A549 (cell line): ENCODE measurements around the gene ENOX2. TPM values are rescaled to one million over a fixed set of nuclear protein-coding genes. Genes with fewer than 3 reads are reported as not detected.

Source experiments
- ATAC-seq, 2 experiments: fragments of 200-7000 bp in 1 of 2; fragments of >200 bp in 1 of 2; cut with Nextera tagmentation in 1 of 2; cut with Tn5 transposase in 1 of 2; 3 replicates each; pipeline versions ENCODE4 v1.8.0 to v1.9.1; 2018 to 2020; ENCODE audit warnings: mild to moderate bottlenecking in 1 of 2, moderate library complexity in 1 of 2
- CTCF ChIA-PET: fragments of 300-600 bp; sonication (Branson Sonifier 250); formaldehyde crosslinking; extraction: SDS; loops from one replicate; lab custom pipeline; 2021; ENCODE audit warnings: antibody characterized with exemption, inconsistent platforms; lab: Yijun Ruan, JAX
- POLR2A ChIA-PET: fragments of 350-600 bp; formaldehyde crosslinking; extraction: SDS; loops from one replicate; lab custom pipeline; 2021; ENCODE audit warnings: antibody characterized with exemption, inconsistent platforms; lab: Yijun Ruan, JAX
- DNase-seq, 2 experiments: peaks; one replicate each; pipeline versions ENCODE4 v3.0.0 to v3.0.0-alpha.2; 2011 to 2016; ENCODE audit warnings: low read depth in 1 of 2, low spot score in 1 of 2
- FAIRE-seq: peaks from 2 replicates; lab custom pipeline; 2011; peaks lifted over from hg19 to GRCh38; lab: Jason Lieb, UNC
- H3K27ac ChIP-seq, 2 experiments: fragments of >200 bp; sonication (Bioruptor Twin); formaldehyde crosslinking; 3 replicates each; pipeline ENCODE4 v1.5.1; 2016 to 2017
- H3K4me1 ChIP-seq: fragments of >200 bp; sonication (Bioruptor Twin); formaldehyde crosslinking; 3 replicates; pipeline ENCODE4 v1.6.1; 2016
- H3K4me2 ChIP-seq: fragments of >200 bp; sonication (Bioruptor Twin); formaldehyde crosslinking; 3 replicates; pipeline ENCODE4 v1.6.1; 2016
- H3K4me3 ChIP-seq: fragments of >200 bp; sonication (Bioruptor Twin); formaldehyde crosslinking; 3 replicates; pipeline ENCODE4 v1.5.1; 2016
- H3K9me3 ChIP-seq: fragments of >200 bp; sonication (Bioruptor Twin); formaldehyde crosslinking; 3 replicates; pipeline ENCODE4 v1.6.1; 2016
- BHLHE40 ChIP-seq: IDR thresholded peaks from 2 replicates; pipeline ENCODE4 v1.6.1; 2012; ENCODE audit warnings: low read depth, low read length, inconsistent platforms
- CBX2 ChIP-seq: fragments of 200-600 bp; sonication (generic); IDR thresholded peaks from 2 replicates; pipeline ENCODE4 v1.6.1; 2016; ENCODE audit warnings: low read depth, mild to moderate bottlenecking, borderline replicate concordance
- CBX8 ChIP-seq: fragments of 200-600 bp; sonication (generic); IDR thresholded peaks from 2 replicates; pipeline ENCODE4 v1.6.1; 2016
- CHD2 ChIP-seq: fragments of 150-350 bp; IDR thresholded peaks from 2 replicates; pipeline ENCODE4 v1.6.1; 2014; ENCODE audit warnings: low read length; ENCODE audit not compliant: partially characterized antibody
- EHF ChIP-seq: fragments of 250-450 bp; sonication (Bioruptor Pico); IDR thresholded peaks from 2 replicates; pipeline ENCODE4 v1.5.0; 2020; ENCODE audit warnings: mild to moderate bottlenecking
- EHMT2 ChIP-seq: fragments of 200-600 bp; sonication (generic); IDR thresholded peaks from 2 replicates; pipeline ENCODE4 v1.6.1; 2016; ENCODE audit warnings: antibody characterized with exemption, low read depth, mild to moderate bottlenecking, moderate library complexity
- ESRRA ChIP-seq: fragments of 150-350 bp; IDR thresholded peaks from 2 replicates; pipeline ENCODE4 v1.6.1; 2014; ENCODE audit warnings: mild to moderate bottlenecking, low read length, borderline replicate concordance
- FOXS1 ChIP-seq: fragments of 250-450 bp; sonication (Bioruptor Pico); IDR thresholded peaks from 2 replicates; pipeline ENCODE4 v1.5.0; 2020; ENCODE audit warnings: mild to moderate bottlenecking, moderate library complexity
- GATA3 ChIP-seq: IDR thresholded peaks from 2 replicates; pipeline ENCODE4 v1.6.1; 2012; ENCODE audit warnings: borderline replicate concordance
- HDAC2 ChIP-seq: fragments of 200-600 bp; sonication (generic); IDR thresholded peaks from 2 replicates; pipeline ENCODE4 v1.6.1; 2016
- JUN ChIP-seq, 2 experiments: fragments of >200 bp; sonication (Bioruptor Twin); formaldehyde crosslinking; IDR thresholded peaks; 2 replicates in 1 of 2; 3 replicates in 1 of 2; pipeline ENCODE4 v1.6.1; 2016 to 2017
- JUNB ChIP-seq: fragments of >200 bp; sonication (Bioruptor Twin); formaldehyde crosslinking; IDR thresholded peaks from 2 replicates; pipeline ENCODE4 v1.6.1; 2016
- KDM1A ChIP-seq: fragments of 200-600 bp; sonication (generic); IDR thresholded peaks from 2 replicates; pipeline ENCODE4 v1.6.1; 2016; ENCODE audit warnings: low read depth, mild to moderate bottlenecking
- KDM5A ChIP-seq: fragments of 200-600 bp; sonication (generic); IDR thresholded peaks from 2 replicates; pipeline ENCODE4 v1.6.1; 2016; ENCODE audit warnings: antibody characterized with exemption, mild to moderate bottlenecking
- MAFK ChIP-seq: fragments of 450-650 bp; IDR thresholded peaks from 2 replicates; pipeline ENCODE4 v1.6.1; 2014; ENCODE audit not compliant: partially characterized antibody
- MAZ ChIP-seq: fragments of 150-350 bp; IDR thresholded peaks from 2 replicates; pipeline ENCODE4 v1.6.1; 2014; ENCODE audit warnings: antibody characterized with exemption, low read depth, low read length, borderline replicate concordance
- MYC ChIP-seq: IDR thresholded peaks from 2 replicates; pipeline ENCODE4 v1.6.1; 2012; ENCODE audit warnings: mild to moderate bottlenecking, inconsistent platforms, low read length, improper control_type of control experiment, borderline replicate concordance
- NFE2L2 ChIP-seq: fragments of 150-350 bp; conservative IDR thresholded peaks from 2 replicates; pipeline ENCODE4 v1.6.1; 2014; ENCODE audit warnings: low read length
- POLR2A ChIP-seq: IDR thresholded peaks from 2 replicates; pipeline ENCODE4 v1.6.1; 2012; ENCODE audit warnings: mild to moderate bottlenecking, low read length
- RAD21 ChIP-seq, 2 experiments: fragments of >200 bp in 1 of 2; sonication (Bioruptor Twin) in 1 of 2; formaldehyde crosslinking in 1 of 2; IDR thresholded peaks in 1 of 2; conservative IDR thresholded peaks in 1 of 2; 2 replicates in 1 of 2; 3 replicates in 1 of 2; pipeline ENCODE4 v1.6.1; 2012 to 2018; ENCODE audit warnings: inconsistent platforms in 1 of 2
- RFX5 ChIP-seq: fragments of 450-650 bp; IDR thresholded peaks from 2 replicates; pipeline ENCODE4 v1.7.1; 2014; ENCODE audit warnings: antibody characterized with exemption, mild to moderate bottlenecking, moderate library complexity
- SREBF2 ChIP-seq: fragments of 450-650 bp; IDR thresholded peaks from 2 replicates; pipeline ENCODE4 v1.6.1; 2014; ENCODE audit warnings: mild to moderate bottlenecking, moderate library complexity
- TP53 ChIP-seq: fragments of 250-450 bp; sonication (Bioruptor Pico); IDR thresholded peaks from 2 replicates; pipeline ENCODE4 v1.5.0; 2021; ENCODE audit warnings: mild to moderate bottlenecking, moderate library complexity
- ZC3H11A ChIP-seq: fragments of 450-650 bp; IDR thresholded peaks from 2 replicates; pipeline ENCODE4 v1.6.1; 2014; ENCODE audit warnings: antibody characterized with exemption, mild to moderate bottlenecking
- ZSCAN20 ChIP-seq: fragments of 250-450 bp; sonication (Bioruptor Pico); IDR thresholded peaks from 2 replicates; pipeline ENCODE4 v1.8.0; 2022; ENCODE audit warnings: mild to moderate bottlenecking, moderate library complexity
- WGBS: methylation state at CpG from one replicate; pipeline ENCODE4 v1.1.6; 2017; ENCODE audit errors: missing lambda C conversion rate; 5-methylcytosine and 5-hydroxymethylcytosine counted together
- polyA plus RNA-seq, 4 experiments: library from polyadenylated mRNA; depleted of rRNA in 3 of 4; stranded (reverse); fragments of >200 nt; fragmentation: RNase III in 1 of 4; extraction: RNeasy Plus Mini Kit Qiagen cat#74134 plus additional on column Dnase treatment in 1 of 4; gene quantifications; 2 replicates in 3 of 4; 3 replicates in 1 of 4; pipeline ENCODE4 v1.2.3, GENCODE V29; 2011 to 2017
- TF ChIP-seq, protein P1 (sequence below): fragments of >200 bp; sonication (Bioruptor Twin); formaldehyde crosslinking; IDR thresholded peaks from 3 replicates; pipeline ENCODE4 v1.6.1; 2016
- TF ChIP-seq, protein P2 (sequence below): fragments of 250-450 bp; sonication (Bioruptor Pico); IDR thresholded peaks from 2 replicates; pipeline ENCODE4 v1.5.0; 2020; ENCODE audit warnings: low read depth, mild to moderate bottlenecking, moderate library complexity
- TF ChIP-seq, protein P3 (sequence below): fragments of 450-650 bp; IDR thresholded peaks from 2 replicates; pipeline ENCODE4 v1.6.1; 2014; ENCODE audit warnings: antibody characterized with exemption
- TF ChIP-seq, protein P4 (sequence below): fragments of 250-450 bp; sonication (Bioruptor Pico); IDR thresholded peaks from 2 replicates; pipeline ENCODE4 v1.5.0; 2021; ENCODE audit warnings: mild to moderate bottlenecking, moderate library complexity, borderline replicate concordance
- TF ChIP-seq, protein P5 (sequence below): IDR thresholded peaks from 2 replicates; pipeline ENCODE4 v1.6.1; 2012

Gene ENOX2
- polyA plus RNA-seq, 2 of the 4 experiments (the other 2 are of a cell fraction), result 10.3 to 35.5 TPM

DNA sequence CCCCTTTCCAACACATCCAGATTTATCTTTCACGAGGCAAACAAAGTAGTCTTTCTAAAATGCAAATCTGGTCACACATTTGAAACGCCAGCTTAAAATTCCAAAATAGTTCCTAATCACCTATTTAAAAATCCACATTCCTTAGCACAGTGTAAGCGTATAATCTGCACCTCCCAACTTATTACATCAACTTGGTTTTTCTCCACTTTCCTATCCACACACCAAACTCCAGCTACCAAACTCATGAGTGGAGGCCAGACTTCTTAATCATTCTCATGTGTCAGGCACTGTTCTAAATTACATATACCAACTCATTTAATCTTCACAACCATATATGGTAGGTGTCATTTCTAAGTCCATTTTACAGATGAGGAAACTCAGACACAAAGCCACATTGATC, 33.8 kb downstream of the ENOX2 start:
- ChIA-PET CTCF (no interaction called here), POLR2A (no interaction called here)
- WGBS, result 81% methylated on average over 3 of the region's 3 CpGs
- TF ChIP-seq JUNB, result no peak
- no peak for TF ChIP-seq ZSCAN20 (CRISPR knock-in tag)
- TF ChIP-seq, protein P1, sequence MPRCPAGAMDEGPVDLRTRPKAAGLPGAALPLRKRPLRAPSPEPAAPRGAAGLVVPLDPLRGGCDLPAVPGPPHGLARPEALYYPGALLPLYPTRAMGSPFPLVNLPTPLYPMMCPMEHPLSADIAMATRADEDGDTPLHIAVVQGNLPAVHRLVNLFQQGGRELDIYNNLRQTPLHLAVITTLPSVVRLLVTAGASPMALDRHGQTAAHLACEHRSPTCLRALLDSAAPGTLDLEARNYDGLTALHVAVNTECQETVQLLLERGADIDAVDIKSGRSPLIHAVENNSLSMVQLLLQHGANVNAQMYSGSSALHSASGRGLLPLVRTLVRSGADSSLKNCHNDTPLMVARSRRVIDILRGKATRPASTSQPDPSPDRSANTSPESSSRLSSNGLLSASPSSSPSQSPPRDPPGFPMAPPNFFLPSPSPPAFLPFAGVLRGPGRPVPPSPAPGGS, result no peak
- no peak for TF ChIP-seq BHLHE40
- TF ChIP-seq, protein P2, sequence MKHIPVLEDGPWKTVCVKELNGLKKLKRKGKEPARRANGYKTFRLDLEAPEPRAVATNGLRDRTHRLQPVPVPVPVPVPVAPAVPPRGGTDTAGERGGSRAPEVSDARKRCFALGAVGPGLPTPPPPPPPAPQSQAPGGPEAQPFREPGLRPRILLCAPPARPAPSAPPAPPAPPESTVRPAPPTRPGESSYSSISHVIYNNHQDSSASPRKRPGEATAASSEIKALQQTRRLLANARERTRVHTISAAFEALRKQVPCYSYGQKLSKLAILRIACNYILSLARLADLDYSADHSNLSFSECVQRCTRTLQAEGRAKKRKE (CRISPR knock-in tag), result no peak
- TF ChIP-seq, protein P3, sequence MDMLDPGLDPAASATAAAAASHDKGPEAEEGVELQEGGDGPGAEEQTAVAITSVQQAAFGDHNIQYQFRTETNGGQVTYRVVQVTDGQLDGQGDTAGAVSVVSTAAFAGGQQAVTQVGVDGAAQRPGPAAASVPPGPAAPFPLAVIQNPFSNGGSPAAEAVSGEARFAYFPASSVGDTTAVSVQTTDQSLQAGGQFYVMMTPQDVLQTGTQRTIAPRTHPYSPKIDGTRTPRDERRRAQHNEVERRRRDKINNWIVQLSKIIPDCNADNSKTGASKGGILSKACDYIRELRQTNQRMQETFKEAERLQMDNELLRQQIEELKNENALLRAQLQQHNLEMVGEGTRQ, result no peak
- TF ChIP-seq TP53 (CRISPR knock-in tag), result no peak
- TF ChIP-seq MAZ, result no peak
- no peak for TF ChIP-seq POLR2A
- TF ChIP-seq KDM1A, result no peak
- TF ChIP-seq ZC3H11A, result no peak
- TF ChIP-seq MAFK, result no peak
- TF ChIP-seq HDAC2, result no peak
- no peak for TF ChIP-seq ESRRA
- no peak overlapping the region for H3K27ac ChIP-seq
- H3K4me1 ChIP-seq, result no peaks in the 10 kb centered on the region
- ATAC-seq (no peak), FAIRE-seq (no peak), DNase-seq (no peak)
- no peak overlapping the region for H3K4me3 ChIP-seq
- H3K9me3 ChIP-seq, result no peaks in the 10 kb centered on the region
- no peak overlapping the region for H3K4me2 ChIP-seq

DNA sequence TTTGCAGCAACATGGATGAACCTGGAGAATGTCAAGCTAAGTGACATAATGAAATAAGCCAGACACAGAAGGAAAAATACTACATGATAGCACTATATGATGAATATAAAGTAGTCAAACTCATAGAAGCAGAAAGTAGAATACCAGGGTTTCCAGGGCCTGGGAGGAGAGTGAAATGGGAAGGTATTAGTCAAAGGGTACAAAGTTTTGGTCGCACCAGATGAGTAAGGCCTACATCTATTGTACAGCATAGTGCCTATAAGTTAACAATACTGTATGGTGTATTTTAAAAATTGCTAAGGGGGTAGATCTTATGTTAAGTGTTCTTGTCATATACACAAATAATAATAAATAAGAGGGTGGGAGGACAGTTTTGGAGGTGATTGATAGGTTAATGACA, 41.5 kb downstream of the ENOX2 start:
- Histone ChIP-seq H3K9me3 (no peaks in the 10 kb centered on the region), H3K4me2 (no peak overlapping the region), H3K4me1 (no peaks in the 10 kb centered on the region), H3K27ac (no peak overlapping the region), H3K4me3 (no peak overlapping the region)
- FAIRE-seq (no peak), DNase-seq (no peak), ATAC-seq (no peak)
- WGBS, result 86% methylated on average over 1 of the region's 1 CpG
- TF ChIP-seq, protein P4, sequence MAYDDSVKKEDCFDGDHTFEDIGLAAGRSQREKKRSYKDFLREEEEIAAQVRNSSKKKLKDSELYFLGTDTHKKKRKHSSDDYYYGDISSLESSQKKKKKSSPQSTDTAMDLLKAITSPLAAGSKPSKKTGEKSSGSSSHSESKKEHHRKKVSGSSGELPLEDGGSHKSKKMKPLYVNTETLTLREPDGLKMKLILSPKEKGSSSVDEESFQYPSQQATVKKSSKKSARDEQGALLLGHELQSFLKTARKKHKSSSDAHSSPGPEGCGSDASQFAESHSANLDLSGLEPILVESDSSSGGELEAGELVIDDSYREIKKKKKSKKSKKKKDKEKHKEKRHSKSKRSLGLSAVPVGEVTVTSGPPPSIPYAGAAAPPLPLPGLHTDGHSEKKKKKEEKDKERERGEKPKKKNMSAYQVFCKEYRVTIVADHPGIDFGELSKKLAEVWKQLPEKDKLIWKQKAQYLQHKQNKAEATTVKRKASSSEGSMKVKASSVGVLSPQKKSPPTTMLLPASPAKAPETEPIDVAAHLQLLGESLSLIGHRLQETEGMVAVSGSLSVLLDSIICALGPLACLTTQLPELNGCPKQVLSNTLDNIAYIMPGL (CRISPR knock-in tag), result no peak
- TF ChIP-seq, protein P5, sequence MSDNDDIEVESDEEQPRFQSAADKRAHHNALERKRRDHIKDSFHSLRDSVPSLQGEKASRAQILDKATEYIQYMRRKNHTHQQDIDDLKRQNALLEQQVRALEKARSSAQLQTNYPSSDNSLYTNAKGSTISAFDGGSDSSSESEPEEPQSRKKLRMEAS, result no peak
- TF ChIP-seq CBX8 (no peak), SREBF2 (no peak), KDM5A (no peak), ZC3H11A (no peak), RFX5 (no peak), JUNB (no peak)
- TF ChIP-seq, protein P3, result no peak
- ChIA-PET CTCF (no interaction called here), POLR2A (no interaction called here)

DNA sequence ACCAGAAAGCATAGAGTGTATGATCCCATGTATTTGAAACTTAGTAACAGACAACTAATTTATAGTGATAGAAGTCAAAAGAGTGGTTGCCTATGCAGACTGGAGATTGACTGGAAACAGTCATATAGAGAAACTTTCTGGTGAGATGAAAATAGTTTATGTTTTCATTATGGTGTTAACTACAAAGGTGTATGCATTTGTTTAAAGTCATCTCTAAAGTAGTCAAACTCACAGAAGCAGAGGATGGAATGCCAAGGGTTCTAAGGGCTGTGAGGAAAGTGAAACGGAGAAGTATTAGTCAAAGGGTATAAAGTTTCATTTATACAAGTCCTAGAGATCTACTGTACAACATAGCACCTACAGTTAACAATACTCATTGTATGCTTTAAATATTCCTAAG, 45.8 kb downstream of the ENOX2 start:
- no peak for TF ChIP-seq BHLHE40
- TF ChIP-seq JUNB, result no peak
- TF ChIP-seq ZSCAN20 (CRISPR knock-in tag), result no peak
- TF ChIP-seq EHMT2, result no peak
- no peak for TF ChIP-seq CHD2
- TF ChIP-seq EHF, result no peak
- TF ChIP-seq JUN (IDR thresholded peaks at IDR 0.05), result no peak
- TF ChIP-seq GATA3, result no peak
- no peak for TF ChIP-seq ESRRA
- TF ChIP-seq MYC, result no peak
- TF ChIP-seq KDM1A, result no peak
- no peak for TF ChIP-seq FOXS1 (CRISPR knock-in tag)
- TF ChIP-seq KDM5A, result no peak
- TF ChIP-seq NFE2L2, result no peak
- no peak for TF ChIP-seq ZC3H11A
- TF ChIP-seq RAD21 (conservative IDR thresholded peaks at IDR 0.05 in 1 of 2, IDR thresholded peaks at IDR 0.05 in 1 of 2), result no peak
- TF ChIP-seq HDAC2, result no peak
- TF ChIP-seq CBX2, result no peak
- CTCF ChIA-PET, result no interaction called here
- POLR2A ChIA-PET, result no interaction called here
- Histone ChIP-seq H3K9me3 (no peaks in the 10 kb centered on the region), H3K27ac (no peak overlapping the region), H3K4me1 (no peaks in the 10 kb centered on the region), H3K4me3 (no peak overlapping the region), H3K4me2 (no peak overlapping the region)
- WGBS, result 96% methylated on average over 1 of the region's 1 CpG
- ATAC-seq (no peak), FAIRE-seq (no peak), DNase-seq (no peak)
